Measurements from ENCODE around the gene GUCY2C. TPM values are rescaled to one million over a fixed set of nuclear protein-coding genes. Genes with fewer than 3 reads are reported as not detected.

GUCY2C gene
- total and polyA plus RNA-seq, 2 donors (not counting 1 experiment from before 2014, with no cell fraction given) = 0.28 to 0.37 TPM

- no peaks in the 10 kb centered on the region for H3K36me3 ChIP-seq (replicated peaks in 1 of 2; ENCODE audit: control extremely low read depth in 1 of 2, control insufficient read depth in 1 of 2, extremely low read depth in 1 of 2, insufficient read depth in 2 of 2, low read length in 1 of 2)
- H3K27me3 Mint-ChIP-seq = peaks cover 17% of the 10 kb centered on the region
- no peaks in the 10 kb centered on the region for H3K4me1 ChIP-seq (ENCODE audit: control insufficient read depth in 2 of 2, insufficient read depth in 2 of 2, low read length in 2 of 2)
- intact Hi-C loops (cut with micrococcal nuclease) = no loop called here
- ATAC-seq (ENCODE audit: low read depth) (no peak), DNase-seq (no peak)
- peaks cover 0 to 13% (median 5%) of the 10 kb centered on the region in 3 donors for H3K9me3 ChIP-seq (ENCODE audit: control extremely low read depth in 1 of 3, control insufficient read depth in 2 of 3, insufficient read depth in 1 of 3, low read length in 2 of 3)
- no peak overlapping the region for H3K4me2 ChIP-seq (replicated peaks; ENCODE audit: low read depth, low read length, poor library complexity, severe bottlenecking)
- H3K4me3 Mint-ChIP-seq = no peak overlapping the region
- H3K4me1 Mint-ChIP-seq = no peaks in the 10 kb centered on the region
- H3K27ac ChIP-seq (ENCODE audit: low read length in 2 of 2) = no peak overlapping the region
- no peak overlapping the region for H2AFZ ChIP-seq (ENCODE audit: insufficient read depth, low read depth, low read length, poor library complexity, severe bottlenecking)
- H3K9ac ChIP-seq (ENCODE audit: low read length) = no peak overlapping the region
- 100% methylated on average over 3 of the region's 6 CpGs for WGBS (ENCODE audit: insufficient coverage)
- CTCF ChIA-PET = no interaction called here
- TF ChIP-seq EZH2 (IDR thresholded peaks at IDR 0.05; ENCODE audit: borderline replicate concordance, insufficient read depth, low read depth, low read length, poor library complexity, severe bottlenecking) = no peak
- TF ChIP-seq, protein P1, sequence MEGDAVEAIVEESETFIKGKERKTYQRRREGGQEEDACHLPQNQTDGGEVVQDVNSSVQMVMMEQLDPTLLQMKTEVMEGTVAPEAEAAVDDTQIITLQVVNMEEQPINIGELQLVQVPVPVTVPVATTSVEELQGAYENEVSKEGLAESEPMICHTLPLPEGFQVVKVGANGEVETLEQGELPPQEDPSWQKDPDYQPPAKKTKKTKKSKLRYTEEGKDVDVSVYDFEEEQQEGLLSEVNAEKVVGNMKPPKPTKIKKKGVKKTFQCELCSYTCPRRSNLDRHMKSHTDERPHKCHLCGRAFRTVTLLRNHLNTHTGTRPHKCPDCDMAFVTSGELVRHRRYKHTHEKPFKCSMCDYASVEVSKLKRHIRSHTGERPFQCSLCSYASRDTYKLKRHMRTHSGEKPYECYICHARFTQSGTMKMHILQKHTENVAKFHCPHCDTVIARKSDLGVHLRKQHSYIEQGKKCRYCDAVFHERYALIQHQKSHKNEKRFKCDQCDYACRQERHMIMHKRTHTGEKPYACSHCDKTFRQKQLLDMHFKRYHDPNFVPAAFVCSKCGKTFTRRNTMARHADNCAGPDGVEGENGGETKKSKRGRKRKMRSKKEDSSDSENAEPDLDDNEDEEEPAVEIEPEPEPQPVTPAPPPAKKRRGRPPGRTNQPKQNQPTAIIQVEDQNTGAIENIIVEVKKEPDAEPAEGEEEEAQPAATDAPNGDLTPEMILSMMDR (IDR thresholded peaks at IDR 0.05) = no peak
- H3K4me3 ChIP-seq (ENCODE audit: control extremely low read depth in 1 of 5, extremely low read depth in 1 of 5, insufficient read depth in 1 of 5, low read depth in 2 of 5, low read length in 4 of 5) = no peak overlapping the region
- H3K9me3 Mint-ChIP-seq (ENCODE audit: insufficient read depth) = peaks cover 2% of the 10 kb centered on the region
- no peaks in the 10 kb centered on the region for H3K79me2 ChIP-seq (ENCODE audit: control insufficient read depth, insufficient read depth, low read length)
- H4K20me1 ChIP-seq (ENCODE audit: control insufficient read depth, insufficient read depth, low read length, poor library complexity, severe bottlenecking) = no peaks in the 10 kb centered on the region
- H3K27ac Mint-ChIP-seq = no peak overlapping the region
- peaks cover 0 to 6% (median 0%) of the 10 kb centered on the region in 4 experiments for H3K27me3 ChIP-seq (replicated peaks in 1 of 4; ENCODE audit: control extremely low read depth in 1 of 4, control insufficient read depth in 3 of 4, insufficient read depth in 4 of 4, low read length in 3 of 4)
- POLR2A ChIA-PET = interaction anchor here (0.6 kb wide), 1 partner anchor 1687 kb away, joined by 4 read pairs; no protein-coding TSS in a partner anchor
Observed at GRCh38 chr12:14731821-14732220, 35.4 kb upstream of the GUCY2C start.

GRCh38 chr12:14729586-14729985, 33.2 kb upstream of the GUCY2C start:
- Histone ChIP-seq H3K9me3 (ENCODE audit: control extremely low read depth in 1 of 3, control insufficient read depth in 2 of 3, insufficient read depth in 1 of 3, low read length in 2 of 3) (peaks cover 0 to 15% (median 5%) of the 10 kb centered on the region in 3 donors), H2AFZ (ENCODE audit: insufficient read depth, low read depth, low read length, poor library complexity, severe bottlenecking) (no peak overlapping the region), H3K4me3 (ENCODE audit: control extremely low read depth in 1 of 5, extremely low read depth in 1 of 5, insufficient read depth in 1 of 5, low read depth in 2 of 5, low read length in 4 of 5) (no peak overlapping the region), H3K27me3 (replicated peaks in 1 of 4; ENCODE audit: control extremely low read depth in 1 of 4, control insufficient read depth in 3 of 4, insufficient read depth in 4 of 4, low read length in 3 of 4) (peaks cover 0 to 6% (median 0%) of the 10 kb centered on the region in 4 experiments), H3K27ac (ENCODE audit: low read length in 2 of 2) (no peak overlapping the region), H3K36me3 (replicated peaks in 1 of 2; ENCODE audit: control extremely low read depth in 1 of 2, control insufficient read depth in 1 of 2, extremely low read depth in 1 of 2, insufficient read depth in 2 of 2, low read length in 1 of 2) (no peaks in the 10 kb centered on the region), H3K79me2 (ENCODE audit: control insufficient read depth, insufficient read depth, low read length) (no peaks in the 10 kb centered on the region), H3K4me1 (ENCODE audit: control insufficient read depth in 2 of 2, insufficient read depth in 2 of 2, low read length in 2 of 2) (no peaks in the 10 kb centered on the region), H3K4me2 (replicated peaks; ENCODE audit: low read depth, low read length, poor library complexity, severe bottlenecking) (no peak overlapping the region), H3K9ac (ENCODE audit: low read length) (no peak overlapping the region), H4K20me1 (ENCODE audit: control insufficient read depth, insufficient read depth, low read length, poor library complexity, severe bottlenecking) (no peaks in the 10 kb centered on the region)
- Mint-ChIP-seq H3K27me3 (peaks cover 17% of the 10 kb centered on the region), H3K9me3 (ENCODE audit: insufficient read depth) (peaks cover 2% of the 10 kb centered on the region), H3K4me3 (no peak overlapping the region), H3K27ac (no peak overlapping the region), H3K4me1 (no peaks in the 10 kb centered on the region)
- CTCF ChIA-PET = no interaction called here
- WGBS (ENCODE audit: insufficient coverage) = no CpG with 5 or more reads among the region's 1 CpG
- DNase-seq = no peak
- POLR2A ChIA-PET = no interaction called here
- TF ChIP-seq EZH2 (IDR thresholded peaks at IDR 0.05; ENCODE audit: borderline replicate concordance, insufficient read depth, low read depth, low read length, poor library complexity, severe bottlenecking) = no peak
- TF ChIP-seq, protein P1 (IDR thresholded peaks at IDR 0.05) = no peak
- ATAC-seq (ENCODE audit: low read depth) = no peak
- intact Hi-C loops (cut with micrococcal nuclease) = no loop called here
